Hippocampal formation (tissue), 2 donors: Measurements from ENCODE around the gene MSH6.
"Not testable (repeated sequence)": the region's sequence is repeated elsewhere in the genome, so short reads cannot be mapped to it uniquely, and the experiment has no call there.

Experiments
- DNase-seq, 2 donors: peaks; one replicate each; lab custom pipeline; 2025; lab: John Stamatoyannopoulos, UW

The MSH6 gene

DNA sequence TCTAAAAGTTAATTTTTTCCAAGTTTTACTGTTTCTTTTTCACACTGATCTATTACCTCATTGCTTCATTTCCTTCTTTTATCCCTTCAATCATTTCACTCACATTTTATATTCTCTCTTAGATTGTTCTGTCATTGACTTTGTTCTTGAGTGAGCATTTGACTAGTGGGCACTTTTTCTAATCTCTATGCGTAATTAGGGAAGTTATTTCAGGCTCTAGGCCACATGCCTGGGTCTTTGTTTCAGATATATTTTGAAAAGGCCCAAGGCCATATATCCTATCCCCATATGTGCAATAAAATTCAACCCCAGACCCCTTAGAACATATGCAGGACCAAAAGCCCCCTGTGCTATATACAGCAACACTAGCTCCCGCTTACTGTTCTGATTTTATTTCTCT lies 61.2 kb downstream of the MSH6 start:
- no peak for DNase-seq

- no peak for DNase-seq
Measured at GRCh38 chr2:47849368-47849767, 66.4 kb downstream of the MSH6 start.

DNA sequence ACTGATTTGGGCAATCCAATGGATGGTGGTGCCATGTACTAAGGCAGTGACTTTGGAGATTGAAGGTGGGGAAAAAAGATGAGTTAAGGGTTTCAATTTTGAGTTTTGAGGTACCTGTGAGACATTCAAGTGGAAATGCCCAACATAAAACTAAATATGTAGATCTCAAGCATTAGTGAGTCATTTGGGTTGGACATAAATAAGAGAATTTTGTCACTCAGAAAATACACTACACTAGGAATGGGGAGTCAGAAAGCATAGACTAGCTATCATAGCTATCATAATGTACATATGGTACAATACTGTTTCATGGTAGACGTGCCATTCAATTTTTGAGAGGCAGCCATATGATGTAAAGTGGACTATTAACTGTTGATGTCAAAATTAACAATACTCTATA lies 67.3 kb downstream of the MSH6 start:
- DNase-seq = no peak

DNA sequence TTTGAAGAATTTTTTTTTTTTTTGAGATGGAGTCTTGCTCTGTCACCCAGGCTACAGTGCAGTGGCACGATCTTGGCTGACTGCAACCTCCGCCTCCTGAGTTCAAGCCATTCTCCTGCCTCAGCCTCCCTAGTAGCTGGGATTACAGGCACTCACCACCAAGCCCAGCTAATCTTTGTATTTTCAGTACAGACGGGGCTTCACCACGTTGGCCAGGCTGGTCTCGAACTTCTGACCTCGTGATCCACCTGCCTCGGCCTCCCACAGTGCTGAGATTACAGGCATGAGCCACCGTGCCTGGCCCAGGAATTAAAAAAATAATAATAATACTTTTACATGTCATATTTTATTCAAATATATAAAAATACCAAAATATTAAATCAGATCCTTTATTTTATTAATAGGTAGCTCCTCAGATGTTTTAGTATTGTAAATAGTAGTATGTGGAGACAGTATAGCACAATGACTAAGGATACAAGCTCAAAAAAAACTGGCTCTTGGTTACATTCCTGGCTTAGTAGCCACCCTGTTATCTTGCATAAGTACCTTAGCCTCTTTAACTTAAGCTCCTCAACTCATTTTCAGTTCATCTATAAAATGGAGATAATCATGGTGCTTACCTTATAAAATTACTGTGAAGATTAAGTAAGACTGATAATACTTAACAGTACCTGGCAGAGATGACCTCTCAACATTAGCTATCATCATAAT lies 70.3 kb downstream of the MSH6 start:
- not testable (repeated sequence) for DNase-seq
